PC-9 (cell line): ENCODE results near the gene SYPL1.

Experiments
- CTCF ChIP-seq: fragments of 200-600 bp; sonication (generic); conservative IDR thresholded peaks from 2 replicates; pipeline ENCODE4 v1.6.1; 2017; ENCODE audit warnings: mixed run types, antibody characterized with exemption, mild to moderate bottlenecking, moderate library complexity
- EZH2 ChIP-seq: fragments of 200-600 bp; sonication (generic); IDR thresholded peaks from 2 replicates; pipeline ENCODE4 v1.8.0; 2017; ENCODE audit warnings: antibody characterized with exemption, low read depth

- TF ChIP-seq CTCF = no peak
- TF ChIP-seq EZH2 = no peak
Measured at GRCh38 chr7:106140406-106141173, 28.5 kb upstream of the SYPL1 start.
